CD14-positive monocyte (primary cell): Measurements from ENCODE around the gene LINC00632. TPM values are rescaled to one million over a fixed set of nuclear protein-coding genes. Genes with fewer than 3 reads are reported as not detected.

Experiments used
- DNase-seq, 3 donors: peaks; one replicate each; pipeline ENCODE4 v3.0.0-alpha.2; 2011 to 2022
- H2AFZ ChIP-seq: 2 replicates; pipeline ENCODE4 v1.6.0; 2012; ENCODE audit warnings: mild to moderate bottlenecking, low read depth, low read length, inconsistent platforms; ENCODE audit not compliant: insufficient read depth, poor library complexity, severe bottlenecking
- H3K27ac ChIP-seq, 2 donors: 1 replicate in 1 of 2; 2 replicates in 1 of 2; pipeline ENCODE4 v1.5.1; 2012 to 2013; ENCODE audit warnings: low read length in 2 of 2, control low read depth in 1 of 2, inconsistent platforms in 1 of 2, low read depth in 1 of 2, mild to moderate bottlenecking in 1 of 2
- H3K27me3 ChIP-seq, 2 donors: one replicate each; pipeline versions ENCODE4 v1.6.0 to v1.6.1; 2011 to 2013; ENCODE audit warnings: low read length in 2 of 2; ENCODE audit not compliant: control insufficient read depth in 2 of 2, insufficient read depth in 2 of 2
- H3K36me3 ChIP-seq, 2 donors: replicated peaks in 1 of 2; 1 replicate in 1 of 2; 2 replicates in 1 of 2; pipeline versions ENCODE4 v1.5.1 to v1.6.1; 2012 to 2013; ENCODE audit warnings: low read length in 2 of 2, control low read depth in 1 of 2, inconsistent platforms in 1 of 2, mild to moderate bottlenecking in 1 of 2; ENCODE audit not compliant: insufficient read depth in 2 of 2, control insufficient read depth in 1 of 2
- H3K4me1 ChIP-seq, 2 donors: 1 replicate in 1 of 2; 2 replicates in 1 of 2; pipeline versions ENCODE4 v1.5.1 to v1.6.1; 2012 to 2013; ENCODE audit warnings: low read length in 2 of 2, control low read depth in 1 of 2, inconsistent platforms in 1 of 2, mild to moderate bottlenecking in 1 of 2, moderate library complexity in 1 of 2; ENCODE audit not compliant: insufficient read depth in 2 of 2, control insufficient read depth in 1 of 2
- H3K4me2 ChIP-seq: replicated peaks from 2 replicates; pipeline ENCODE3; 2012; ENCODE audit warnings: low read length, moderate library complexity, mild to moderate bottlenecking; ENCODE audit not compliant: poor library complexity, severe bottlenecking; ENCODE audit errors: extremely low read depth
- H3K4me3 ChIP-seq, 3 experiments: fragments of 200-600 bp in 1 of 3; sonication (generic) in 1 of 3; replicated peaks in 1 of 3; 1 replicate in 2 of 3; 2 replicates in 1 of 3; pipeline ENCODE4 v1.5.1; 2011 to 2013; ENCODE audit warnings: low read length in 3 of 3, mild to moderate bottlenecking in 3 of 3, control low read depth in 2 of 3, low read depth in 2 of 3, inconsistent platforms in 1 of 3, moderate library complexity in 1 of 3
- H3K79me2 ChIP-seq: 2 replicates; pipeline ENCODE4 v1.6.0; 2012; ENCODE audit warnings: mild to moderate bottlenecking, control low read depth, inconsistent platforms, low read length, moderate library complexity; ENCODE audit not compliant: insufficient read depth
- H3K9ac ChIP-seq: 2 replicates; pipeline ENCODE4 v1.6.0; 2017; ENCODE audit warnings: low read length, mild to moderate bottlenecking; ENCODE audit not compliant: insufficient read depth, poor library complexity, severe bottlenecking
- H3K9me3 ChIP-seq, 2 donors: replicated peaks in 1 of 2; 1 replicate in 1 of 2; 2 replicates in 1 of 2; pipeline versions ENCODE4 v1.5.1 to v1.6.1; 2012 to 2013; ENCODE audit warnings: low read length in 2 of 2, control low read depth in 1 of 2; ENCODE audit not compliant: control insufficient read depth in 1 of 2, insufficient read depth in 1 of 2
- H4K20me1 ChIP-seq: 2 replicates; pipeline ENCODE4 v1.6.0; 2012; ENCODE audit warnings: mild to moderate bottlenecking, low read length, control low read depth, moderate library complexity; ENCODE audit not compliant: insufficient read depth
- H3K27ac Mint-ChIP-seq, 7 donors: one replicate each; pipeline ENCODE4 v1.8.0; 2020; ENCODE audit warnings: mild to moderate bottlenecking in 7 of 7, mixed read lengths in 7 of 7, moderate library complexity in 6 of 7, inconsistent platforms in 2 of 7
- H3K27me3 Mint-ChIP-seq, 3 donors: one replicate each; pipeline ENCODE4 v1.8.0; 2021 to 2022; ENCODE audit warnings: low read depth in 3 of 3, mild to moderate bottlenecking in 3 of 3, mixed read lengths in 3 of 3, moderate library complexity in 3 of 3, inconsistent platforms in 1 of 3
- H3K36me3 Mint-ChIP-seq, 2 donors: one replicate each; pipeline ENCODE4 v1.8.0; 2020; ENCODE audit warnings: mixed read lengths in 2 of 2, inconsistent platforms in 1 of 2, mild to moderate bottlenecking in 1 of 2
- H3K4me1 Mint-ChIP-seq: one replicate; pipeline ENCODE4 v1.8.0; 2020; ENCODE audit warnings: mild to moderate bottlenecking, mixed read lengths
- H3K4me3 Mint-ChIP-seq, 2 donors: one replicate each; pipeline ENCODE4 v1.8.0; 2020; ENCODE audit warnings: mild to moderate bottlenecking in 2 of 2, mixed read lengths in 2 of 2, moderate library complexity in 1 of 2
- H3K9me3 Mint-ChIP-seq, 7 donors: one replicate each; pipeline ENCODE4 v1.8.0; 2020 to 2022; ENCODE audit warnings: mixed read lengths in 7 of 7, mild to moderate bottlenecking in 6 of 7, moderate library complexity in 6 of 7, inconsistent platforms in 2 of 7
- CTCF ChIP-seq: fragments of 200-600 bp; IDR thresholded peaks from one replicate; pipeline ENCODE4 v1.8.0; 2022; ENCODE audit warnings: antibody characterized with exemption, mild to moderate bottlenecking
- WGBS: methylation state at CpG from one replicate; pipeline ENCODE4 v1.1.5; 2013; ENCODE audit warnings: missing lambda C conversion rate; ENCODE audit not compliant: insufficient coverage; 5-methylcytosine and 5-hydroxymethylcytosine counted together
- intact Hi-C, 2 donors: fragments of 100-400 bp; cut with micrococcal nuclease; formaldehyde crosslinking; loops; one replicate each; pipeline versions ENCODE4 v1.15.0 to v1.15.1; 2023
- polyA plus RNA-seq, 3 donors: library from polyadenylated mRNA; depleted of rRNA in 1 of 3; unstranded in 2 of 3; stranded (reverse) in 1 of 3; fragments of 300-500 nt in 2 of 3; fragments of >200 nt in 1 of 3; fragmentation: Illumina TruSeq in 2 of 3; gene quantifications; 1 replicate in 2 of 3; 2 replicates in 1 of 3; pipeline ENCODE4 v1.2.3, GENCODE V29; 2012 to 2021

The LINC00632 gene
- polyA plus RNA-seq, 3 donors = not detected

GRCh38 chrX:140822861-140823260 lies 113.3 kb downstream of the LINC00632 start:
- Histone ChIP-seq H3K36me3 (no peaks in the 10 kb centered on the region), H3K4me1 (no peaks in the 10 kb centered on the region), H2AFZ (no peak overlapping the region), H3K9ac (no peak overlapping the region), H3K79me2 (no peaks in the 10 kb centered on the region), H3K27ac (no peak overlapping the region), H3K4me3 (no peak overlapping the region), H3K9me3 (no peaks in the 10 kb centered on the region), H4K20me1 (no peaks in the 10 kb centered on the region), H3K27me3 (no peaks in the 10 kb centered on the region), H3K4me2 (no peak overlapping the region)
- WGBS = no CpG with 5 or more reads among the region's 3 CpGs
- Mint-ChIP-seq H3K9me3 (peaks cover 0 to 3% (median 0%) of the 10 kb centered on the region in 7 donors), H3K36me3 (no peaks in the 10 kb centered on the region), H3K27me3 (peaks cover 0 to 2% (median 1%) of the 10 kb centered on the region in 3 donors), H3K27ac (no peak overlapping the region), H3K4me3 (no peak overlapping the region), H3K4me1 (no peaks in the 10 kb centered on the region)
- no peak for DNase-seq
- intact Hi-C loops = no loop called here
- no peak for TF ChIP-seq CTCF

- Mint-ChIP-seq H3K36me3 (no peaks in the 10 kb centered on the region), H3K4me3 (no peak overlapping the region), H3K27ac (no peak overlapping the region), H3K4me1 (no peaks in the 10 kb centered on the region), H3K27me3 (no peaks in the 10 kb centered on the region), H3K9me3 (peaks cover 0 to 8% (median 1%) of the 10 kb centered on the region in 7 donors)
- H3K79me2 ChIP-seq = no peaks in the 10 kb centered on the region
- H3K4me2 ChIP-seq = no peak overlapping the region
- H3K4me3 ChIP-seq = no peak overlapping the region
- WGBS = no CpG with 5 or more reads among the region's 2 CpGs
- H3K27me3 ChIP-seq = no peaks in the 10 kb centered on the region
- H4K20me1 ChIP-seq = no peaks in the 10 kb centered on the region
- DNase-seq = no peak
- no peaks in the 10 kb centered on the region for H3K4me1 ChIP-seq
- H3K9ac ChIP-seq = no peak overlapping the region
- no peak overlapping the region for H3K27ac ChIP-seq
- no peaks in the 10 kb centered on the region for H3K36me3 ChIP-seq
- H2AFZ ChIP-seq = no peak overlapping the region
- intact Hi-C loops = no loop called here
- H3K9me3 ChIP-seq = no peaks in the 10 kb centered on the region
- TF ChIP-seq CTCF = no peak
These were observed 127.3 kb downstream of the LINC00632 start for GRCh38 chrX:140836874-140837273.

Other genes starting within 250 kb of the LINC00632 start
- not detected for gene SOX3, start 204.7 kb upstream of the LINC00632 start, polyA plus RNA-seq